Measurements from ENCODE around the gene POU2F3. TPM values are rescaled to one million over a fixed set of nuclear protein-coding genes. Genes with fewer than 3 reads are reported as not detected.

Gene POU2F3
- polyA plus RNA-seq, 1 donor: 0.46 TPM

- no peak for DNase-seq
Observed at GRCh38 chr11:120226714-120227113, 13.2 kb upstream of the POU2F3 start.

- no peak for DNase-seq
Observed at GRCh38 chr11:120227228-120227852, 12.6 kb upstream of the POU2F3 start.

GRCh38 chr11:120228794-120229384 lies 11.1 kb upstream of the POU2F3 start:
- no peak for DNase-seq

- no peak for DNase-seq
Observed at GRCh38 chr11:120229451-120230424, 10.2 kb upstream of the POU2F3 start.

- no peak for DNase-seq
Observed at GRCh38 chr11:120230433-120231071, 9.4 kb upstream of the POU2F3 start.

- DNase-seq: no peak
Observed at GRCh38 chr11:120231963-120232362, 8.0 kb upstream of the POU2F3 start.

GRCh38 chr11:120233207-120233803 lies 6.6 kb upstream of the POU2F3 start:
- no peak for DNase-seq

GRCh38 chr11:120235024-120235628 lies 4.8 kb upstream of the POU2F3 start:
- peak; percentile 54 for DNase-seq

- DNase-seq: no peak
Observed at GRCh38 chr11:120236169-120237107, 3.5 kb upstream of the POU2F3 start.

- DNase-seq: no peak
Observed at GRCh38 chr11:120238968-120239620, 846 bp upstream of the POU2F3 start.

GRCh38 chr11:120240866-120241265 lies 926 bp downstream of the POU2F3 start:
- no peak for DNase-seq

- no peak for DNase-seq
Observed at GRCh38 chr11:120241277-120241676, 1.3 kb downstream of the POU2F3 start.

GRCh38 chr11:120243221-120243620 lies 3.3 kb downstream of the POU2F3 start:
- no peak for DNase-seq

- DNase-seq: no peak
Observed at GRCh38 chr11:120244476-120245365, 4.8 kb downstream of the POU2F3 start.

GRCh38 chr11:120245434-120245833 lies 5.5 kb downstream of the POU2F3 start:
- DNase-seq: no peak

GRCh38 chr11:120248551-120249278 lies 8.8 kb downstream of the POU2F3 start:
- no peak for DNase-seq

- peak; percentile 34 for DNase-seq
Observed at GRCh38 chr11:120249279-120250262, 9.6 kb downstream of the POU2F3 start.
